ENCODE data around the gene SHB.

GRCh38 chr9:38017149-38017884 lies 51.7 kb downstream of the SHB start:
- TF ChIP-seq EZH2phosphoT487 (conservative IDR thresholded peaks at IDR 0.05; ENCODE audit: low read length) (no peak), CTCF (IDR thresholded peaks at IDR 0.05; ENCODE audit: insufficient read depth, low read length, poor library complexity, severe bottlenecking) (no peak)
